HG03280 (cell line): Measurements from ENCODE around the gene EIF3C.
"Not testable (repeated sequence)": the region's sequence is repeated elsewhere in the genome, so short reads cannot be mapped to it uniquely, and the experiment has no call there.

Source experiments
- ATAC-seq: cut with Tn5 transposase; IDR thresholded peaks from one replicate; pipeline ENCODE4 v1.9.1; 2021; ENCODE audit warnings: mild to moderate bottlenecking, moderate library complexity; ENCODE audit not compliant: unreplicated experiment

Gene EIF3C

DNA sequence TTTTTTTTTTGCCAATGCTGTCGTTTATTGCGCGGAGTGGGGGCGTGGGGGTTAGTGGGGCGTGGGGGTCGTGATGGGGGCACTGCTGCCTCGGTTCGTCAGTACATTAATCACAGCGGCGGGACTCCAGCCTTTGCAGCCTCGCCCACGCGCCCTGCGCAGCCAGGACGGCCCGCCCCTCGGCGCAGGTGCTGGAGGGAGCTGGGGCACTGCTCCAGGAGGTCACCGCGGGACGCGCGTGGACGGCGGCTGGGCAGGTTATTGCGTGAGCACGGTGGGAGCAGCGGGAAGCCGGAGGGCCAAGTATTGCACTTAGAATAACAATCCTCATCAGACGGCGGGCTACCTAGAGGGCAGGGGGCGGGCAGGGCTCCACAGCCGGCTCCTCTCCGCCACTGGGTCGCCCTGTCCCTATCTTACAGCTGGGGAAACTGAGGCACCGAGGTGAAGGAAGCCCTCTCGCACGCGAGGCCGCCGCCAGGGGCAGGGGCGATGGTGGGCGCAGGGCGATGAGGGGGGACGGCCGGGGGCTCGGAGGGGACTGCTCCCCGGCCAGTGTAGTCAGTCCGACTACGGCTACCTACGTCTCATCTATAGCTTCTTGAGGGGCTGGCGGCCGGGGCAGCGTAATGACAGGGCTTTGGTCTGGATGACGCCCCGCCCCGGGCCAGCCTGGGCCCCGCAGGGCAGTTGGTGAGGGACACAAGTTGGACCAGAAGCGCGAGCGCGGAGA lies 35.5 kb downstream of the EIF3C start:
- not testable (repeated sequence) for ATAC-seq

DNA sequence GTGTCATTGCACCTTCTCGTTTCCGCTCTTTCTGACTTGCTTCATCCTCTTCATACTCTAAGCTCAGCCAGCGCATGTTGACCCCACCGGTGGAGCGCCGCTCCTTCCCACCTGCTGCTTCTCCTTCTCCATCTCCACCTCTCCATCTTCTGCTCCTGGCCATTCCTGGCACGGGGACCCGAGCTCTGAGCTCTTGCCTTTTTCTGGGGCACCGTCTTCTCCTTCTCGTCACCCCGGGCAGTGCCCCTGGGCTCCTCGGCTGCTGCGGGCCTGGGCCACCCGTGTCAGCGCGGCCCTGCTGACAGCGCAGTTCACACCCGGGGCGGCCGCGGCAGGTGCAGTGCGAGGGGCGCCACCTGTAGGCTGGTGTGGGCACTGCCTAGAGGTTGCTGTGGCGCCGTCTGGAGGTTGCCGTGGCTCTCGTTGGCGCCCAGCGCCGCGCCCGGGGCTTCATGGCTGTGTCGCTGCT lies 38.8 kb downstream of the EIF3C start:
- ATAC-seq, result peak; percentile 95

DNA sequence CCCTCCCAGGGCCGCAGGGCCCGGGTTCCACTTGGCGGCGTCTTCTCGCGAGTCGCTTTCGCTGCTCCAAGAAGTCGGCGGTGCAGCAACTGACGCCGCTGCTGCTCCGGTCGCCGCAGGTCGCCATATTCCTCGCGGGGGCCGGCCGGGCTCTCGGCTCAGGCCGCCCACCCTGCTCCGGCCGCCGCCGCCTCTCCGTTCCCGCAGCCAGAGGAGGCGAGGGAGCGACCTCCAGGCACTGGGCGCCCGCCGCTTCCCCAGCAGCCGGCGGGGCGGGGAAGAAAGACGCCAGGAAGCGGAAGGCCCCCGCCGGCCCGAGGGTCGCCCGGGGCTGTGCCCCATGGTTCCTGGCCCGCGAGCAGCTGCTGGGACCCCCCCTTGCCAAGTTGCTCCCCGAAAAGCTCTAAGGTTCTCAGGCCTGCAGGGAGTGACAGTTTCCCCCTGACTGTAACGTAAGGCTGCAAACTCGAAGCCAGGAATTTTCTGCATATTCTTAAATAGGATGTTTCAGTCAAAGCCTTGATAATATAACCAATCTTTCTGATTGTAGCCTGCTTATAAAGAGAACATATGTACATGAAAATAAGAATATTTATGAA lies 39.3 kb downstream of the EIF3C start:
- peak; percentile 35 for ATAC-seq

DNA sequence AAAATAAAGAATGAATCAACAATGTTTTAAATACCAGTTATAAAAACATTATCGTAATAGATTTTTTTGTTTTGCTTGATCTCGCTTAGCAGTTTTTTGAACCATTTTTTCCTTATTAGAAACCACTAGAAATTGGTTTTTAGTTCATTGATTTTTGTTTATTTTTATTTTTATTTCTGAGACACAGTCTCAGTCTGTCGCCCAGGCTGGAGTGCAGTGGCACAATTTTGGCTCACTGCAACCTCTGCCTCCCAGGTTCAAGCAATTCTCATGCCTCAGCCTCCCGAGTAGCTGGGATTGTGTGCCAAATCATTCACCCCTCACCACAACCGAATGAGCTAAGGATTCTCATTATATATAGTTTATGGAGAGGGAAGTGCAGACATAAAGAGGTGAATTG lies 40.2 kb downstream of the EIF3C start, which contains the start of gene NPIPB9:
Gene NPIPB9 (plus strand): TSS at position 301 of the 400 bp plus-strand sequence.
- ATAC-seq, result not testable (repeated sequence)

DNA sequence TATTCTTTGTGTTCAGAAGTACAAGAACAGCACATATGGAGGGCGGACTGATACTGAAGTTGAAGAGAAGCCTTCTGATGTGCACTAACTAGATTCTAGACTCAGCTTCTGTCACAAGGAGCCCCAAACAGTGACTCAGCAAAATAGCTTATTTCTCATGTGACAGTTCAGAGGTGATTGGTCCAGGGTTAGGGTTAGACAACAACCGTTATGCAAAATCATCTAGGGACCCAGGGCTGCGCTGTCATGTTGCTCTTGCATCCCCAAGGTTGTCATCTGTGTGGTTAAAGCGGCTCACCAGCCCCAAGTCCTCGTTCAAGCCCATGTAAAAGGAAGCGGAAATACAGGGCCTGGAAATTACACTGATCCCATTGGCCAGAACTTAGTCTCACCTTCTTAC lies 70.4 kb downstream of the EIF3C start:
- not testable (repeated sequence) for ATAC-seq

DNA sequence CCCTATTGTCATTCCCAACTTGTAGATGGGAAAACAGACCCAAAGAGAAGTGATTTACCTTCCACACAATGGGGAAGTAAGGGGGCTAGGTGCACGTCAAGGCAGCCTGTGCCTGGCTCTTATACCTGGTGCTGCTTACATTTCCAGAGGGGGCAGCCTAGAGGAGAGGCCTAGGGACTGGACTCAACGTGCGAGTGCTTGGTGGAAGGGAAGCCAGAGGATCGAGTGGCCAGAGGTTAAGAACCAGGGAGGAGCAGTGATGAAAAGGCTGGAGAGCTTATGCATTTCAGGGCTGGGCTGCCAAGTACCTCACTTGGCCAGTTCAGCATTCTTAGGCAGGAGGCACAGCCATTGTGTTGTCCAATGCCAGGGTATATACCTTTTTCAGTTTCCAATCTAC lies 71.1 kb downstream of the EIF3C start:
- ATAC-seq, result not testable (repeated sequence)
